GM23338 (cell line): ENCODE measurements around the gene STN1. TPM values are rescaled to one million over a fixed set of nuclear protein-coding genes. Genes with fewer than 3 reads are reported as not detected.

Experiments
- EZH2phosphoT487 ChIP-seq: fragments of 200-600 bp; sonication (generic); IDR thresholded peaks from one replicate; pipeline ENCODE4 v1.8.1; 2018; ENCODE audit warnings: antibody characterized with exemption; ENCODE audit not compliant: unreplicated experiment
- NANOG ChIP-seq: IDR thresholded peaks from 2 replicates; pipeline ENCODE4 v1.6.1; 2016; ENCODE audit warnings: antibody characterized with exemption, borderline replicate concordance
- POLR2AphosphoS5 ChIP-seq: IDR thresholded peaks from 2 replicates; pipeline ENCODE4 v1.6.1; 2016; ENCODE audit warnings: antibody characterized with exemption, low read depth
- STAT1 ChIP-seq: IDR thresholded peaks from one replicate; pipeline ENCODE4 v1.6.1; 2016; ENCODE audit warnings: antibody characterized with exemption; ENCODE audit not compliant: unreplicated experiment
- polyA plus RNA-seq: library from polyadenylated mRNA; unstranded; fragments of >200 nt; fragmentation: Nextera tagmentation; extraction: Ambion mirVana; gene quantifications from 2 replicates; pipeline ENCODE4 v1.2.1, GENCODE V29; 2016
- total RNA-seq: library from RNA; depleted of rRNA; stranded (reverse); fragments of >200 nt; shearing (Covaris generic); gene quantifications from 2 replicates; pipeline ENCODE4 v1.2.3, GENCODE V29; 2014
- TF ChIP-seq, protein P1 (sequence below): fragments of 250-450 bp; sonication (Bioruptor Pico); IDR thresholded peaks from 2 replicates; pipeline ENCODE4 v1.5.0; 2020; ENCODE audit warnings: mild to moderate bottlenecking, moderate library complexity
- TF ChIP-seq, protein P2 (sequence below): IDR thresholded peaks from 2 replicates; pipeline ENCODE4 v1.6.1; 2016; ENCODE audit warnings: antibody characterized with exemption
- TF ChIP-seq, protein P3 (sequence below), 2 experiments: fragments of 200-600 bp in 1 of 2; sonication (generic) in 1 of 2; conservative IDR thresholded peaks; 2 replicates each; pipeline versions ENCODE4 v1.5.1 to v1.6.1; 2016 to 2017; ENCODE audit warnings: antibody characterized with exemption in 2 of 2, low read depth in 2 of 2, mild to moderate bottlenecking in 2 of 2, moderate library complexity in 1 of 2

STN1 gene
- total and polyA plus RNA-seq, 2 experiments from 2014 or later: 7.2 to 11.3 TPM

DNA sequence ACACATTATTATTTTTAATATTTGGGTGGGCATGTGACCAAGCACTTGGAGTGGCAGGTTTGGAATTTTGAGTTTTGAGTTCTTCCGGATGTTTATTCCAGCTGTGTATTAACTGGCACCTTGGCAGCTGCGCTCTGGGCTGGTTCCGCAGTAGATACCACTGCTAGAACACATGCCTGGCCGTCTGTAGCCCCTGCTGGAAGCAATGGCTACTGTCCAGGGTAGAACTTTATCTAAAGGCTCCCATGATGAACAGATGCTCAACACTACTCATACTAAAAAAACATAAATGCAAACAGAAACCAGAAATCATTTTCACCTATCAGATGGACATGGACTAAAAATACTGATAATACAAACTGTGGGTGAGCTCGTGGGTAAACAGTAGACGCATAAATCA, 43.3 kb downstream of the STN1 start (continued):
- TF ChIP-seq, protein P1, sequence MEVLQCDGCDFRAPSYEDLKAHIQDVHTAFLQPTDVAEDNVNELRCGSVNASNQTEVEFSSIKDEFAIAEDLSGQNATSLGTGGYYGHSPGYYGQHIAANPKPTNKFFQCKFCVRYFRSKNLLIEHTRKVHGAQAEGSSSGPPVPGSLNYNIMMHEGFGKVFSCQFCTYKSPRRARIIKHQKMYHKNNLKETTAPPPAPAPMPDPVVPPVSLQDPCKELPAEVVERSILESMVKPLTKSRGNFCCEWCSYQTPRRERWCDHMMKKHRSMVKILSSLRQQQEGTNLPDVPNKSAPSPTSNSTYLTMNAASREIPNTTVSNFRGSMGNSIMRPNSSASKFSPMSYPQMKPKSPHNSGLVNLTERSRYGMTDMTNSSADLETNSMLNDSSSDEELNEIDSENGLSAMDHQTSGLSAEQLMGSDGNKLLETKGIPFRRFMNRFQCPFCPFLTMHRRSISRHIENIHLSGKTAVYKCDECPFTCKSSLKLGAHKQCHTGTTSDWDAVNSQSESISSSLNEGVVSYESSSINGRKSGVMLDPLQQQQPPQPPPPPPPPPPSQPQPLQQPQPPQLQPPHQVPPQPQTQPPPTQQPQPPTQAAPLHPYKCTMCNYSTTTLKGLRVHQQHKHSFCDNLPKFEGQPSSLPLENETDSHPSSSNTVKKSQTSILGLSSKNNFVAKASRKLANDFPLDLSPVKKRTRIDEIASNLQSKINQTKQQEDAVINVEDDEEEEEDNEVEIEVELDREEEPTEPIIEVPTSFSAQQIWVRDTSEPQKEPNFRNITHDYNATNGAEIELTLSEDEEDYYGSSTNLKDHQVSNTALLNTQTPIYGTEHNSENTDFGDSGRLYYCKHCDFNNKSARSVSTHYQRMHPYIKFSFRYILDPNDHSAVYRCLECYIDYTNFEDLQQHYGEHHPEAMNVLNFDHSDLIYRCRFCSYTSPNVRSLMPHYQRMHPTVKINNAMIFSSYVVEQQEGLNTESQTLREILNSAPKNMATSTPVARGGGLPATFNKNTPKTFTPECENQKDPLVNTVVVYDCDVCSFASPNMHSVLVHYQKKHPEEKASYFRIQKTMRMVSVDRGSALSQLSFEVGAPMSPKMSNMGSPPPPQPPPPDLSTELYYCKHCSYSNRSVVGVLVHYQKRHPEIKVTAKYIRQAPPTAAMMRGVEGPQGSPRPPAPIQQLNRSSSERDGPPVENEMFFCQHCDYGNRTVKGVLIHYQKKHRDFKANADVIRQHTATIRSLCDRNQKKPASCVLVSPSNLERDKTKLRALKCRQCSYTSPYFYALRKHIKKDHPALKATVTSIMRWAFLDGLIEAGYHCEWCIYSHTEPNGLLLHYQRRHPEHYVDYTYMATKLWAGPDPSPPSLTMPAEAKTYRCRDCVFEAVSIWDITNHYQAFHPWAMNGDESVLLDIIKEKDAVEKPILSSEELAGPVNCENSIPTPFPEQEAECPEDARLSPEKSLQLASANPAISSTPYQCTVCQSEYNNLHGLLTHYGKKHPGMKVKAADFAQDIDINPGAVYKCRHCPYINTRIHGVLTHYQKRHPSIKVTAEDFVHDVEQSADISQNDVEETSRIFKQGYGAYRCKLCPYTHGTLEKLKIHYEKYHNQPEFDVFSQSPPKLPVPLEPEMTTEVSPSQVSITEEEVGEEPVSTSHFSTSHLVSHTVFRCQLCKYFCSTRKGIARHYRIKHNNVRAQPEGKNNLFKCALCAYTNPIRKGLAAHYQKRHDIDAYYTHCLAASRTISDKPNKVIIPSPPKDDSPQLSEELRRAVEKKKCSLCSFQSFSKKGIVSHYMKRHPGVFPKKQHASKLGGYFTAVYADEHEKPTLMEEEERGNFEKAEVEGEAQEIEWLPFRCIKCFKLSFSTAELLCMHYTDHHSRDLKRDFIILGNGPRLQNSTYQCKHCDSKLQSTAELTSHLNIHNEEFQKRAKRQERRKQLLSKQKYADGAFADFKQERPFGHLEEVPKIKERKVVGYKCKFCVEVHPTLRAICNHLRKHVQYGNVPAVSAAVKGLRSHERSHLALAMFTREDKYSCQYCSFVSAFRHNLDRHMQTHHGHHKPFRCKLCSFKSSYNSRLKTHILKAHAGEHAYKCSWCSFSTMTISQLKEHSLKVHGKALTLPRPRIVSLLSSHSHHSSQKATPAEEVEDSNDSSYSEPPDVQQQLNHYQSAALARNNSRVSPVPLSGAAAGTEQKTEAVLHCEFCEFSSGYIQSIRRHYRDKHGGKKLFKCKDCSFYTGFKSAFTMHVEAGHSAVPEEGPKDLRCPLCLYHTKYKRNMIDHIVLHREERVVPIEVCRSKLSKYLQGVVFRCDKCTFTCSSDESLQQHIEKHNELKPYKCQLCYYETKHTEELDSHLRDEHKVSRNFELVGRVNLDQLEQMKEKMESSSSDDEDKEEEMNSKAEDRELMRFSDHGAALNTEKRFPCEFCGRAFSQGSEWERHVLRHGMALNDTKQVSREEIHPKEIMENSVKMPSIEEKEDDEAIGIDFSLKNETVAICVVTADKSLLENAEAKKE: no peak
- TF ChIP-seq, protein P2, sequence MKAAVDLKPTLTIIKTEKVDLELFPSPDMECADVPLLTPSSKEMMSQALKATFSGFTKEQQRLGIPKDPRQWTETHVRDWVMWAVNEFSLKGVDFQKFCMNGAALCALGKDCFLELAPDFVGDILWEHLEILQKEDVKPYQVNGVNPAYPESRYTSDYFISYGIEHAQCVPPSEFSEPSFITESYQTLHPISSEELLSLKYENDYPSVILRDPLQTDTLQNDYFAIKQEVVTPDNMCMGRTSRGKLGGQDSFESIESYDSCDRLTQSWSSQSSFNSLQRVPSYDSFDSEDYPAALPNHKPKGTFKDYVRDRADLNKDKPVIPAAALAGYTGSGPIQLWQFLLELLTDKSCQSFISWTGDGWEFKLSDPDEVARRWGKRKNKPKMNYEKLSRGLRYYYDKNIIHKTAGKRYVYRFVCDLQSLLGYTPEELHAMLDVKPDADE: no peak
- no peak for TF ChIP-seq NANOG
- TF ChIP-seq STAT1: no peak
- TF ChIP-seq, protein P3, sequence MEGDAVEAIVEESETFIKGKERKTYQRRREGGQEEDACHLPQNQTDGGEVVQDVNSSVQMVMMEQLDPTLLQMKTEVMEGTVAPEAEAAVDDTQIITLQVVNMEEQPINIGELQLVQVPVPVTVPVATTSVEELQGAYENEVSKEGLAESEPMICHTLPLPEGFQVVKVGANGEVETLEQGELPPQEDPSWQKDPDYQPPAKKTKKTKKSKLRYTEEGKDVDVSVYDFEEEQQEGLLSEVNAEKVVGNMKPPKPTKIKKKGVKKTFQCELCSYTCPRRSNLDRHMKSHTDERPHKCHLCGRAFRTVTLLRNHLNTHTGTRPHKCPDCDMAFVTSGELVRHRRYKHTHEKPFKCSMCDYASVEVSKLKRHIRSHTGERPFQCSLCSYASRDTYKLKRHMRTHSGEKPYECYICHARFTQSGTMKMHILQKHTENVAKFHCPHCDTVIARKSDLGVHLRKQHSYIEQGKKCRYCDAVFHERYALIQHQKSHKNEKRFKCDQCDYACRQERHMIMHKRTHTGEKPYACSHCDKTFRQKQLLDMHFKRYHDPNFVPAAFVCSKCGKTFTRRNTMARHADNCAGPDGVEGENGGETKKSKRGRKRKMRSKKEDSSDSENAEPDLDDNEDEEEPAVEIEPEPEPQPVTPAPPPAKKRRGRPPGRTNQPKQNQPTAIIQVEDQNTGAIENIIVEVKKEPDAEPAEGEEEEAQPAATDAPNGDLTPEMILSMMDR (conservative IDR thresholded peaks at IDR 0.05; ENCODE audit: low read depth in 2 of 2): no peak
- no peak for TF ChIP-seq POLR2AphosphoS5
- TF ChIP-seq EZH2phosphoT487: no peak
